HG03342 (cell line): ENCODE results near the gene CFP.
A peak's percentile ranks its signal among the peaks of the same experiment; 100 is the strongest.

Source experiments
- ATAC-seq: cut with Tn5 transposase; IDR thresholded peaks from one replicate; pipeline ENCODE4 v1.9.1; 2021; ENCODE audit warnings: mild to moderate bottlenecking, moderate library complexity; ENCODE audit not compliant: unreplicated experiment

Gene CFP

GRCh38 chrX:47638816-47639215, 9.1 kb upstream of the CFP start:
- ATAC-seq: no peak

GRCh38 chrX:47637546-47638195, 7.9 kb upstream of the CFP start:
- ATAC-seq: peak; percentile 62

- no peak for ATAC-seq
Measured at GRCh38 chrX:47634871-47635575, 5.3 kb upstream of the CFP start.

- no peak for ATAC-seq
Measured at GRCh38 chrX:47633689-47634590, 4.2 kb upstream of the CFP start.

- no peak for ATAC-seq
Measured at GRCh38 chrX:47632666-47633065, 2.9 kb upstream of the CFP start.

- no peak for ATAC-seq
Measured at GRCh38 chrX:47631676-47632075, 1.9 kb upstream of the CFP start.

GRCh38 chrX:47628982-47629381, 748 bp downstream of the CFP start:
- ATAC-seq: no peak

GRCh38 chrX:47625365-47625764, 4.4 kb downstream of the CFP start:
- no peak for ATAC-seq

- no peak for ATAC-seq
Measured at GRCh38 chrX:47623540-47624027, 6.1 kb downstream of the CFP start.

GRCh38 chrX:47621851-47622250, 7.9 kb downstream of the CFP start:
- no peak for ATAC-seq

- ATAC-seq: no peak
Measured at GRCh38 chrX:47620303-47620685, 9.4 kb downstream of the CFP start.

- peak; percentile 80 for ATAC-seq
Measured at GRCh38 chrX:47619486-47620302, 10.0 kb downstream of the CFP start, which contains the start of gene SYN1. SYN1 (minus strand) TSS chrX:47619857; CDS start chrX:47619728, 129 bp downstream.

- no peak for ATAC-seq
Measured at GRCh38 chrX:47618923-47619485, 10.7 kb downstream of the CFP start.

- ATAC-seq: no peak
Measured at GRCh38 chrX:47614618-47615017, 15.1 kb downstream of the CFP start.

- no peak for ATAC-seq
Measured at GRCh38 chrX:47613082-47613481, 16.6 kb downstream of the CFP start.

GRCh38 chrX:47612418-47612817, 17.3 kb downstream of the CFP start:
- ATAC-seq: no peak

GRCh38 chrX:47611926-47612325, 17.8 kb downstream of the CFP start:
- ATAC-seq: no peak

- no peak for ATAC-seq
Measured at GRCh38 chrX:47611489-47611888, 18.2 kb downstream of the CFP start.

GRCh38 chrX:47610511-47610910, 19.2 kb downstream of the CFP start:
- ATAC-seq: no peak

GRCh38 chrX:47608130-47608810, 21.5 kb downstream of the CFP start:
- ATAC-seq: no peak
